PC-9 (cell line): ENCODE data around the gene STK17A.

Experiments
- CTCF ChIP-seq: fragments of 200-600 bp; sonication (generic); conservative IDR thresholded peaks from 2 replicates; pipeline ENCODE4 v1.6.1; 2017; ENCODE audit warnings: mixed run types, antibody characterized with exemption, mild to moderate bottlenecking, moderate library complexity
- EZH2 ChIP-seq: fragments of 200-600 bp; sonication (generic); IDR thresholded peaks from 2 replicates; pipeline ENCODE4 v1.8.0; 2017; ENCODE audit warnings: antibody characterized with exemption, low read depth

DNA sequence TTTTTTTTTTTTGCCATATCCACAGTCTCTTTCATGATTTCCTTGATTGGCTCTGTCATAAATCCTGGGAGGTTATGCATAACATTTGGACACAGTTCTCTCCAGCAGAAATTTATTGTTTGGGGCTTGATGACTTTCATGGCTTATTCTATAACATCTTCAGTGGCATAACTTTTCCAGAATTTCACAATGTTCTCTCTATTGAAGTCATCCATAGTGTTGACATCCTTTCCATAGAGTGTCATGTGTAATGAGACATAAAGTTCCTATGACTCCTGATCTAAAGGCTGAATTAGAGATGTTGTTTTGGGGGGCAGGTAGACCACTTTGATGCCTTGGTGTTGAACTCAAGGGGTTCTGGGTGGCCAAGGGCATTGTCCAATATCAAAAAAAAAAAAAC is 36.7 kb upstream of the STK17A start:
- no peak for TF ChIP-seq CTCF
- no peak for TF ChIP-seq EZH2
